Measurements from ENCODE around the gene PGM3.
"Not testable (repeated sequence)": the region's sequence is repeated elsewhere in the genome, so short reads cannot be mapped to it uniquely, and the experiment has no call there.

PGM3 gene

GRCh38 chr6:83199173-83199862 lies 6.3 kb upstream of the PGM3 start:
- no peak for DNase-seq (ENCODE audit: low spot score in 2 of 2)
- H3K9me3 Mint-ChIP-seq: no peaks in the 10 kb centered on the region
- H3K27ac Mint-ChIP-seq (ENCODE audit: low read depth): no peak overlapping the region
- no peak for ATAC-seq (replicated peaks; ENCODE audit: extremely low read depth, poor library complexity, severe bottlenecking)
- H3K36me3 Mint-ChIP-seq (ENCODE audit: insufficient read depth): peaks cover 3% of the 10 kb centered on the region
- H3K4me1 Mint-ChIP-seq: peaks cover 2% of the 10 kb centered on the region
- H3K27me3 Mint-ChIP-seq: no peaks in the 10 kb centered on the region
- H3K4me3 Mint-ChIP-seq: no peak overlapping the region

GRCh38 chr6:83198486-83199172 lies 5.6 kb upstream of the PGM3 start:
- no peaks in the 10 kb centered on the region for H3K9me3 Mint-ChIP-seq
- no peaks in the 10 kb centered on the region for H3K27me3 Mint-ChIP-seq
- peaks cover 9% of the 10 kb centered on the region for H3K4me1 Mint-ChIP-seq
- no peak overlapping the region for H3K4me3 Mint-ChIP-seq
- H3K27ac Mint-ChIP-seq (ENCODE audit: low read depth): no peak overlapping the region
- peaks cover 3% of the 10 kb centered on the region for H3K36me3 Mint-ChIP-seq (ENCODE audit: insufficient read depth)
- DNase-seq (ENCODE audit: low spot score in 2 of 2) (no peak), ATAC-seq (replicated peaks; ENCODE audit: extremely low read depth, poor library complexity, severe bottlenecking) (no peak)

GRCh38 chr6:83193747-83194566 lies 892 bp upstream of the PGM3 start:
- no peaks in the 10 kb centered on the region for H3K9me3 Mint-ChIP-seq
- peak overlapping the region; percentile 95 for H3K27ac Mint-ChIP-seq (ENCODE audit: low read depth)
- ATAC-seq (replicated peaks; ENCODE audit: extremely low read depth, poor library complexity, severe bottlenecking) (no peak), DNase-seq (ENCODE audit: low spot score in 2 of 2) (no peak)
- peaks cover 14% of the 10 kb centered on the region for H3K36me3 Mint-ChIP-seq (ENCODE audit: insufficient read depth)
- no peaks in the 10 kb centered on the region for H3K27me3 Mint-ChIP-seq
- H3K4me3 Mint-ChIP-seq: peak overlapping the region; percentile 94
- peaks cover 24% of the 10 kb centered on the region for H3K4me1 Mint-ChIP-seq

- no peak for DNase-seq (ENCODE audit: low spot score in 2 of 2)
- H3K4me1 Mint-ChIP-seq: peaks cover 24% of the 10 kb centered on the region
- peak overlapping the region; percentile 95 for H3K27ac Mint-ChIP-seq (ENCODE audit: low read depth)
- peaks cover 16% of the 10 kb centered on the region for H3K36me3 Mint-ChIP-seq (ENCODE audit: insufficient read depth)
- H3K9me3 Mint-ChIP-seq: no peaks in the 10 kb centered on the region
- no peaks in the 10 kb centered on the region for H3K27me3 Mint-ChIP-seq
- H3K4me3 Mint-ChIP-seq: peak overlapping the region; percentile 94
- peak; percentile 2 for ATAC-seq (replicated peaks; ENCODE audit: extremely low read depth, poor library complexity, severe bottlenecking)
Observed at GRCh38 chr6:83192456-83192855, 609 bp downstream of the PGM3 start.

GRCh38 chr6:83191974-83192373 lies 1.1 kb downstream of the PGM3 start:
- H3K36me3 Mint-ChIP-seq (ENCODE audit: insufficient read depth): peaks cover 16% of the 10 kb centered on the region
- peaks cover 24% of the 10 kb centered on the region for H3K4me1 Mint-ChIP-seq
- not testable (repeated sequence) for H3K27ac Mint-ChIP-seq (ENCODE audit: low read depth)

GRCh38 chr6:83190626-83191025 lies 2.4 kb downstream of the PGM3 start:
- Mint-ChIP-seq H3K4me1 (peaks cover 24% of the 10 kb centered on the region), H3K27ac (ENCODE audit: low read depth) (no peak overlapping the region), H3K27me3 (no peaks in the 10 kb centered on the region), H3K4me3 (no peak overlapping the region), H3K9me3 (no peaks in the 10 kb centered on the region), H3K36me3 (ENCODE audit: insufficient read depth) (peaks cover 18% of the 10 kb centered on the region)
- no peak for DNase-seq (ENCODE audit: low spot score in 2 of 2)
- no peak for ATAC-seq (replicated peaks; ENCODE audit: extremely low read depth, poor library complexity, severe bottlenecking)

More at GRCh38 chr6:83191974-83192373, 1.1 kb downstream of the PGM3 start:
- H3K9me3 Mint-ChIP-seq; ATAC-seq (replicated peaks; ENCODE audit: extremely low read depth, poor library complexity, severe bottlenecking); DNase-seq (ENCODE audit: low spot score in 2 of 2); H3K27me3 Mint-ChIP-seq: not testable (repeated sequence)
- peak overlapping the region; percentile 94 for H3K4me3 Mint-ChIP-seq

- H3K27ac Mint-ChIP-seq (ENCODE audit: low read depth): no peak overlapping the region
- H3K9me3 Mint-ChIP-seq: no peaks in the 10 kb centered on the region
- DNase-seq (ENCODE audit: low spot score in 2 of 2) (no peak), ATAC-seq (replicated peaks; ENCODE audit: extremely low read depth, poor library complexity, severe bottlenecking) (no peak)
- no peaks in the 10 kb centered on the region for H3K27me3 Mint-ChIP-seq
- peaks cover 33% of the 10 kb centered on the region for H3K36me3 Mint-ChIP-seq (ENCODE audit: insufficient read depth)
- peaks cover 21% of the 10 kb centered on the region for H3K4me1 Mint-ChIP-seq
- H3K4me3 Mint-ChIP-seq: no peak overlapping the region
Observed at GRCh38 chr6:83188501-83188900, 4.6 kb downstream of the PGM3 start.

GRCh38 chr6:83185096-83185495 lies 8.0 kb downstream of the PGM3 start:
- no peak for DNase-seq (ENCODE audit: low spot score in 2 of 2)
- H3K9me3 Mint-ChIP-seq: no peaks in the 10 kb centered on the region
- no peaks in the 10 kb centered on the region for H3K27me3 Mint-ChIP-seq
- H3K36me3 Mint-ChIP-seq (ENCODE audit: insufficient read depth): peaks cover 37% of the 10 kb centered on the region
- H3K27ac Mint-ChIP-seq (ENCODE audit: low read depth): peak overlapping the region; percentile 5
- peaks cover 15% of the 10 kb centered on the region for H3K4me1 Mint-ChIP-seq
- no peak overlapping the region for H3K4me3 Mint-ChIP-seq
- ATAC-seq (replicated peaks; ENCODE audit: extremely low read depth, poor library complexity, severe bottlenecking): no peak

- Mint-ChIP-seq H3K9me3 (no peaks in the 10 kb centered on the region), H3K27ac (ENCODE audit: low read depth) (no peak overlapping the region), H3K4me1 (peaks cover 11% of the 10 kb centered on the region), H3K36me3 (ENCODE audit: insufficient read depth) (peaks cover 40% of the 10 kb centered on the region), H3K4me3 (no peak overlapping the region), H3K27me3 (no peaks in the 10 kb centered on the region)
- ATAC-seq (replicated peaks; ENCODE audit: extremely low read depth, poor library complexity, severe bottlenecking) (no peak), DNase-seq (ENCODE audit: low spot score in 2 of 2) (no peak)
Observed at GRCh38 chr6:83183082-83183828, 9.8 kb downstream of the PGM3 start.

- no peak for DNase-seq (ENCODE audit: low spot score in 2 of 2)
- Mint-ChIP-seq H3K4me3 (no peak overlapping the region), H3K27ac (ENCODE audit: low read depth) (no peak overlapping the region), H3K9me3 (no peaks in the 10 kb centered on the region), H3K4me1 (peaks cover 11% of the 10 kb centered on the region), H3K27me3 (no peaks in the 10 kb centered on the region), H3K36me3 (ENCODE audit: insufficient read depth) (peaks cover 43% of the 10 kb centered on the region)
- ATAC-seq (replicated peaks; ENCODE audit: extremely low read depth, poor library complexity, severe bottlenecking): no peak
Observed at GRCh38 chr6:83182114-83182513, 11.0 kb downstream of the PGM3 start.

GRCh38 chr6:83180426-83180950 lies 12.6 kb downstream of the PGM3 start:
- H3K27me3 Mint-ChIP-seq: no peaks in the 10 kb centered on the region
- H3K4me3 Mint-ChIP-seq: no peak overlapping the region
- ATAC-seq (replicated peaks; ENCODE audit: extremely low read depth, poor library complexity, severe bottlenecking) (no peak), DNase-seq (ENCODE audit: low spot score in 2 of 2) (no peak)
- no peaks in the 10 kb centered on the region for H3K9me3 Mint-ChIP-seq
- H3K36me3 Mint-ChIP-seq (ENCODE audit: insufficient read depth): peaks cover 43% of the 10 kb centered on the region
- no peak overlapping the region for H3K27ac Mint-ChIP-seq (ENCODE audit: low read depth)
- H3K4me1 Mint-ChIP-seq: peaks cover 11% of the 10 kb centered on the region

- H3K27me3 Mint-ChIP-seq: no peaks in the 10 kb centered on the region
- no peaks in the 10 kb centered on the region for H3K9me3 Mint-ChIP-seq
- ATAC-seq (replicated peaks; ENCODE audit: extremely low read depth, poor library complexity, severe bottlenecking) (no peak), DNase-seq (ENCODE audit: low spot score in 2 of 2) (no peak)
- no peaks in the 10 kb centered on the region for H3K4me1 Mint-ChIP-seq
- H3K27ac Mint-ChIP-seq (ENCODE audit: low read depth): no peak overlapping the region
- H3K4me3 Mint-ChIP-seq: no peak overlapping the region
- H3K36me3 Mint-ChIP-seq (ENCODE audit: insufficient read depth): peaks cover 44% of the 10 kb centered on the region
Observed at GRCh38 chr6:83176246-83176645, 16.8 kb downstream of the PGM3 start.

All from central memory CD8-positive, alpha-beta T cell (primary cell).